Testis (tissue), 3 donors: Measurements from ENCODE around the gene DENND5B. TPM values are rescaled to one million over a fixed set of nuclear protein-coding genes. Genes with fewer than 3 reads are reported as not detected.
"Not testable (repeated sequence)": the region's sequence is repeated elsewhere in the genome, so short reads cannot be mapped to it uniquely, and the experiment has no call there.

Experiments used
- DNase-seq: peaks from one replicate; pipeline ENCODE4 v3.0.0-alpha.2; 2019
- H3K27ac ChIP-seq, 2 donors: fragments of 200-600 bp; sonication (generic); one replicate each; pipeline ENCODE4 v1.5.1; 2019
- H3K27me3 ChIP-seq: fragments of 200-600 bp; sonication (generic); one replicate; pipeline ENCODE4 v1.5.1; 2019
- H3K36me3 ChIP-seq: fragments of 200-600 bp; sonication (generic); one replicate; pipeline ENCODE4 v1.5.1; 2017; ENCODE audit warnings: low read depth; ENCODE audit errors: missing control alignments
- H3K4me1 ChIP-seq: fragments of 200-600 bp; sonication (generic); one replicate; pipeline ENCODE4 v1.5.1; 2019
- H3K4me3 ChIP-seq, 2 donors: fragments of 200-600 bp; sonication (generic); one replicate each; pipeline ENCODE4 v1.5.1; 2017 to 2019
- H3K9me3 ChIP-seq: fragments of 200-600 bp; sonication (generic); one replicate; pipeline ENCODE4 v1.5.1; 2017
- CTCF ChIP-seq, 3 experiments: fragments of 450-650 bp in 2 of 3; fragments of 200-600 bp in 1 of 3; sonication (generic) in 1 of 3; IDR thresholded peaks; one replicate each; pipeline ENCODE4 v1.5.1; 2016 to 2019; ENCODE audit warnings: antibody characterized with exemption in 3 of 3, mild to moderate bottlenecking in 2 of 3, moderate library complexity in 1 of 3
- POLR2A ChIP-seq: fragments of 450-650 bp; IDR thresholded peaks from one replicate; pipeline ENCODE4 v1.6.1; 2017; ENCODE audit warnings: antibody characterized with exemption, mild to moderate bottlenecking, moderate library complexity
- WGBS, 2 donors: methylation state at CpG; one replicate each; pipeline ENCODE4 v1.1.5; 2018; 5-methylcytosine and 5-hydroxymethylcytosine counted together
- intact Hi-C: fragments of 100-400 bp; cut with DNase I; formaldehyde crosslinking; loops from one replicate; pipeline ENCODE4 v1.15.1; 2023; ENCODE audit warnings: low total_unique reads
- polyA plus RNA-seq: library from polyadenylated mRNA; stranded (reverse); fragments of 350-450 nt; fragmentation: Illumina TruSeq; extraction: RNeasy Lipid Tissue Mini Kit (QIAGEN cat#74804); gene quantifications from one replicate; pipeline ENCODE4 v1.2.3, GENCODE V29; 2014; ENCODE audit warnings: low read depth, low replicate concordance; ENCODE audit not compliant: insufficient read depth
- total RNA-seq, 2 donors: library from RNA; depleted of rRNA; stranded (reverse); fragments of >200 nt; gene quantifications; one replicate each; pipeline ENCODE4 v1.2.3, GENCODE V29; 2016

DENND5B gene
- total and polyA plus RNA-seq, 3 donors from 2014 or later = 34.7 to 62.3 (median 60.4) TPM

DNA sequence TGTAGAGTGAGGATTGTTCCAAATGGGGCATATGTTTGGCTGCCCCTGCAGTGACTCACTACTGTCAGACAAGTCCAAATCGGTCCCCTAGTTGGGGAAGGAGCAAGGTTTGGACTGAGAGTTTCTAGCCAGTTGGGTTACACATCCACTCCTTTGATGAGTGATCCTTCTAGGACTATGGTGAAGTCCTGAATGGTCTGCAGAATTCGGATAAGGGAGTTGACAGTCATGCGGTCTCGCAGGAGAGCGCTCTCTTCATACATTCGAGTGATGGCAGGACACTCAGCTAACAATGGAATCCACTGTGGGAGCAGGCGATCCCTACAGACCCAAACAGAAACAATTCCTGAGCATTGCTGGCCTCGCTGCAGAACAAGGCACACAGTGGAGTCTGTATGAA, 203.5 kb downstream of the DENND5B start:
- Histone ChIP-seq H3K36me3 (no peaks in the 10 kb centered on the region), H3K27me3 (no peaks in the 10 kb centered on the region), H3K9me3 (no peaks in the 10 kb centered on the region), H3K4me3 (no peak overlapping the region), H3K4me1 (no peaks in the 10 kb centered on the region), H3K27ac (no peak overlapping the region)
- TF ChIP-seq CTCF (IDR thresholded peaks at IDR 0.05) (no peak), POLR2A (no peak)
- no peak for DNase-seq
- WGBS, 2 donors = 80 to 85% methylated on average over 8 of the region's 8 CpGs
- intact Hi-C loops = no loop called here

GRCh38 chr12:31387011-31387410, 203.9 kb downstream of the DENND5B start:
- intact Hi-C loops = no loop called here
- DNase-seq = no peak
- no peak overlapping the region for H3K4me3 ChIP-seq
- no peaks in the 10 kb centered on the region for H3K4me1 ChIP-seq
- no peaks in the 10 kb centered on the region for H3K27me3 ChIP-seq
- no peaks in the 10 kb centered on the region for H3K36me3 ChIP-seq
- no peak overlapping the region for H3K27ac ChIP-seq
- TF ChIP-seq POLR2A (no peak), CTCF (IDR thresholded peaks at IDR 0.05) (no peak)
- H3K9me3 ChIP-seq = no peaks in the 10 kb centered on the region
- WGBS, 2 donors = 76 to 82% methylated on average over 2 of the region's 2 CpGs

- Histone ChIP-seq H3K9me3 (no peaks in the 10 kb centered on the region), H3K27me3 (no peaks in the 10 kb centered on the region), H3K4me1 (no peaks in the 10 kb centered on the region), H3K27ac (no peak overlapping the region), H3K4me3 (no peak overlapping the region), H3K36me3 (no peaks in the 10 kb centered on the region)
- 58 to 63% methylated on average over 2 of the region's 2 CpGs for WGBS, 2 donors
- intact Hi-C loops = no loop called here
- DNase-seq = no peak
- TF ChIP-seq POLR2A (no peak), CTCF (IDR thresholded peaks at IDR 0.05) (no peak)
Observed at GRCh38 chr12:31386364-31386777, 204.6 kb downstream of the DENND5B start.

- H3K4me1 ChIP-seq, H3K27ac ChIP-seq, H3K4me3 ChIP-seq, DNase-seq, H3K36me3 ChIP-seq, intact Hi-C loops, H3K27me3 ChIP-seq, H3K9me3 ChIP-seq: not testable (repeated sequence)
- 84 to 85% methylated on average over 8 of the region's 8 CpGs for WGBS, 2 donors
Observed at GRCh38 chr12:31377210-31377609, 213.7 kb downstream of the DENND5B start.

DNA sequence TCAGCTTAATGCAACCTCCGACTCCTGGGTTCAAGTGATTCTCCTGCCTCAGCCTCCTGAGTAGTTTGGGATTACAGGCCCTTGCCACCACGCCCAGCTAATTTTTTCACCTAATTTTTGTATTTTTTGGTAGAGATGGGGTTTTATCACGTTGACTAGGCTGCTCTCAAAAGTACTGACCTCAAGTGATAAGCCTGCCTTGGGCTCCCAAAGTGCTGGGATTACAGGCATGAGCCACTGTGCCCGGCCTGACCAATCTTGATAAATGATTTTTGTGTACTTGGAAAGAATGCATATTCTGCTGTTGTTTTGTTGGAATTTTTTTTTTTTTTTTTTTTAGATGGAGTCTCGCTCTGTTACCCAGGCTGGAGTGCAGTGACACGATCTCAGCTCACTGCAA, 215.5 kb downstream of the DENND5B start:
- H3K27me3 ChIP-seq, DNase-seq, intact Hi-C loops, H3K36me3 ChIP-seq, H3K9me3 ChIP-seq, H3K4me1 ChIP-seq, H3K4me3 ChIP-seq, H3K27ac ChIP-seq: not testable (repeated sequence)
- 68 to 82% methylated on average over 6 of the region's 6 CpGs for WGBS, 2 donors

DNA sequence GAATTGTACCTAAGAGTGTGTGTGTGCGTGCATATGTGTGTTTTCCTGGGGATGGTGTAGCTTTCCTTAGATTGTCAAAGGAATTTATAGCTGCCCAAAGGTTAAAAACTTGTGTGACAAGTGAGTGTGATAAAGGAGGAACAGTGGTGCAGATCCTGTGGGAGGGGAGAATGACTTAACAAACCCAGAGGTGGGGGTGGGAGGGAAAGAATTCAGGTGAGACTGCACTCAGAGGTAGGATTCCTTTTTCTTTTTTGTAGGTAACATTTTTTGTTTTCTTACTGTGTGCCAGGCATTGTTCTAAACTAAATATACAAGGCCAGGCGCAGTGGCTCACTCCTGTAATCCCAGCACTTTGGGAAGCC, 219.7 kb downstream of the DENND5B start:
- H3K27ac ChIP-seq = no peak overlapping the region
- H3K4me3 ChIP-seq = no peak overlapping the region
- H3K27me3 ChIP-seq = no peaks in the 10 kb centered on the region
- no peaks in the 10 kb centered on the region for H3K4me1 ChIP-seq
- H3K9me3 ChIP-seq = no peaks in the 10 kb centered on the region
- WGBS, 2 donors = 93 to 95% methylated on average over 2 of the region's 2 CpGs
- TF ChIP-seq CTCF (IDR thresholded peaks at IDR 0.05) = no peak
- TF ChIP-seq POLR2A = no peak
- no peaks in the 10 kb centered on the region for H3K36me3 ChIP-seq
- intact Hi-C loops = no loop called here
- DNase-seq = no peak
